Measurements from ENCODE around the gene BCCIP.

The BCCIP gene

GRCh38 chr10:125843603-125844329 is 20.4 kb downstream of the BCCIP start:
- DNase-seq (ENCODE audit: low spot score) (no peak), FAIRE-seq (no peak)

DNA sequence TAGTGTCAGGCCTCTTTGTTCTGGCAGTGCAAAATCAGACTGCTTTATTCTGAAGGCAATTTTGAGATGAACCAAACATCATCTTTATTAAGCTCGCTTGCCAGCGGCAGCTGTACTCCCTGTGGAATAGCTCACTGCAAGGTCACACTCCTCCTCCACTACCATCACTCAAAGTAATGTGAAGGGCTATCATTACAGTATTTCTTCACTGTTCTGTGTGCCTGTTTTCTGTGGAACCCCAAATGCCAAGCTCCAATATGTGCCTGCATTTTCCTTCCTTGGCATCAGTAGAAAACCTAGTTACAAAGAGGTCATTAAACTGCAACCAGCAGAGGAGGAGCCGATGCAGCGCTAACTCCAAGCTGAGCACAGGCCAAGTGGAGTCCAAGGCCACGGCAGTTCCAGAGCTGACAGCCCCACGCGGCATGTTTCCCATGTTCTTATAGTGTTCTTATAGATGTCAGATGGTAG is 21.4 kb downstream of the BCCIP start:
- FAIRE-seq = no peak

GRCh38 chr10:125845617-125846016 is 22.3 kb downstream of the BCCIP start:
- FAIRE-seq (no peak), DNase-seq (ENCODE audit: low spot score) (no peak)

More for the DNA sequence above, 21.4 kb downstream of the BCCIP start:
- DNase-seq (ENCODE audit: low spot score) = no peak

DNA sequence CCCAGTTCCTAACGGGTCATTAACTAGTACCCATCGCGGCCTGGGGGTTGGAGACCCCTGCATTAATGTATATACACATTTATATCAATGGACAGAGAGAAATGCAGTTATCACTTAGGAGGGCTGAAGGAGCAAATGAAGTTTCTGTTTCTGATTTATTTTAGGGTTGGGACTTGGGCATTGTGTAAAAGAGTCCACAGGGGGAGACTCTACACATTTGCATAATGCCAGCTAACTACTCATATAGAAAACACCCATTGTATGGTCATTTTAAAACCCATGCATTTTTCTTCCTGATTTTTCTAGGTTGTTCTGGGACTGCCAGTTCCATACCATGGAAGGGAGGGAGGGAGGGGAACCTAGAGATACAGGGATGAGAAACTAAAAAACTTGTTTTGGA is 23.5 kb downstream of the BCCIP start:
- no peak for FAIRE-seq
- no peak for DNase-seq (ENCODE audit: low spot score)

DNA sequence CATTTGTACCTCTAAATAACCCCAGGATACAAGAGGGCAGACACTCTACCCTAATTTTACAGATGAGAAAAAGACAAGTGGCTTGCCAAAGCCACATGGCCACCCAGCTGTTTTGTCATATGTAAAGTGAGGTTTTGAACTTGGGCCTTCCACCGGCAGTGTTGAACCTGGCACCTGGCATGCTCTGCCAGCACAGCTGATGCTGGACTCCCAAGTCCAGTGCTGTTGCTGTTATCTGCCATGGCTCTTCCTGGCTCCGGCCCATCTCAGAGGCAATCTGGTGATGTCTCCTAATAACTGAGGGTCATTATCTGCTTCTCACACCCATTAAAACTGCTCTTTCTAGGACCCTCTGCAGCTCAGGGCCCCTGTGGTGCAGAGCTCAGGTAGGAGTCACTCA is 25.0 kb downstream of the BCCIP start:
- no peak for DNase-seq (ENCODE audit: low spot score)
- FAIRE-seq = no peak

- DNase-seq (ENCODE audit: low spot score) (no peak), FAIRE-seq (no peak)
These were observed 25.5 kb downstream of the BCCIP start for GRCh38 chr10:125848857-125849256.

- FAIRE-seq (no peak), DNase-seq (ENCODE audit: low spot score) (no peak)
These were observed 26.1 kb downstream of the BCCIP start for GRCh38 chr10:125849448-125849847.

GRCh38 chr10:125850766-125851731 is 27.7 kb downstream of the BCCIP start:
- DNase-seq (ENCODE audit: low spot score) (no peak), FAIRE-seq (no peak)

- FAIRE-seq = no peak
- DNase-seq (ENCODE audit: low spot score) = no peak
These were observed 29.1 kb downstream of the BCCIP start for GRCh38 chr10:125852487-125852886.

DNA sequence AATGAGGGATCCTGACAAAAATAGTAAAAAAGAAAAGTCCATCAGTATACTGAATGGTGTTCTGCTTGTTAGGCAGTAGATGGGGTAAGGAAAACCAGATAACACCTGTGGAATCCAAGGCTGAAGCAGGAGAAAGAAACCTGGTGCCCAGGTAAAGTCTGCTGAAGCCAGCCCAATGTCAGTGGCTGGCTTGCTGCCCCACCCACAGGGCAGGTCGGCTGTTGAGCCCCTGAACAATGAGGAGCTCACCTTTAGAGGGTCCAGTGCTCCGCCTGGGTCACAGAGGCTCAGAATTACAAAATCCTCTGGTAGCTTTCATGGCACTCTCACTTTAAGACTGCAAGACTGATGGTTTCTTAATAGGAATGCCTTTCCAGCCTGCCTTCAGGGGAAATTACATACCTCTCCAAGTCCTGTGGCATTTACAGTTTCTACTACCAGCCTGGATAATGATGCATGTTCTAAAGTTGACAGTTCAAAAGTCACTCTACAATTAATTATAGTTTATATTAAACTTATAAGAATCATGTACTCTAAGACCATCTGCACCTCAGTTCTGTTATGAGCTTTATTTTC is 33.9 kb downstream of the BCCIP start:
- FAIRE-seq (no peak), DNase-seq (ENCODE audit: low spot score) (no peak)

DNA sequence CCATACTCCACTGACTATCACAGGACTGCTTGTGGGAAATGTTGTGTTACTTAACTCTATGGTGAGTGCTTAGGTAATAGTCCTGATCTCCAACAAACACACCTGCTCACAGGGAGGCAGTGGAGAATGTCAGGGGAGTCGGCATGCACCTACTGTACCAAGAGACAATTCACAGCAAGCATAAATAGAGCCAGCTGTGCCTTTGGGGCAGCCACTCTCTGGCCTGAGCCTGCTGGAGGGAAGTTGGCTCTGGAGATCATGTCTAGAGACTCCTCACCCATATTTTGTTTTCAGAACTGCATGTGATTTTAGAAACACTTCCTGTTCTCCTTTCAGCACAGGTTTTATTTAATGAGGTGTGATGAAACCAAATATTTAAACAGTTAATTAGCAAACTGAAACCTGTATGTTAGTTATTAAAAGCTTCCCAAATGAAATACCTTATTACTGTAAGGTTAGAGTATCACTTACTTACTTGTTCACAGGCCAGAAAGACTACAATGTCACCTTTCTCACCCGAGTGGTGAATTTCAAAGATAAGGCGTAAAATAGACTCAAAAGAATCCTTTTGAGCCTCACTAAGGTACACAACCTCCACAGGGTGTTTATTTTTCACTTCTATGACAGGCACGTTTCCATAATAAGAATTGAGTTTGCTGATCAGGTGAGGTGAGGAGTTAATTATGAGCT is 35.9 kb downstream of the BCCIP start:
- FAIRE-seq = no peak
- DNase-seq (ENCODE audit: low spot score) = no peak

DNA sequence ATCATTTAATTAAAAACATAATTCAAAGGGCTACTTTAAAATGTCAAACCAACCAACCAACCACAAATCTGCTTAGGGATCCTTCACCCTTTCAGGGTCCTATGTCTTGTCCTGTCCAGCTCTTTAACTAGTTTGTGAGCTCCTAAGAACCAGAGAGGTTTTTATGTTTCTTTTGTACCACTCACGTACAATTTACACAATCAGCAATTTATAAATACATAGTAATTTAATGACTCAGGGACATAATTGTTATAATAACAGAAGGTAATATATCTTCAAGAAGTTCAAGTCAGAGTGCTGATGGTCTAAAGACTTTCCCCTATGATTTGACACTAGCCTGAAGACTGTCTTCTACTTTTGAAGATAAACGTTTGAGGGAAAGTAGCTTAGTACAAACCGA is 41.8 kb downstream of the BCCIP start:
- FAIRE-seq (no peak), DNase-seq (ENCODE audit: low spot score) (no peak)

- FAIRE-seq (no peak), DNase-seq (ENCODE audit: low spot score) (no peak)
These were observed 43.2 kb downstream of the BCCIP start for GRCh38 chr10:125866421-125867029.

DNA sequence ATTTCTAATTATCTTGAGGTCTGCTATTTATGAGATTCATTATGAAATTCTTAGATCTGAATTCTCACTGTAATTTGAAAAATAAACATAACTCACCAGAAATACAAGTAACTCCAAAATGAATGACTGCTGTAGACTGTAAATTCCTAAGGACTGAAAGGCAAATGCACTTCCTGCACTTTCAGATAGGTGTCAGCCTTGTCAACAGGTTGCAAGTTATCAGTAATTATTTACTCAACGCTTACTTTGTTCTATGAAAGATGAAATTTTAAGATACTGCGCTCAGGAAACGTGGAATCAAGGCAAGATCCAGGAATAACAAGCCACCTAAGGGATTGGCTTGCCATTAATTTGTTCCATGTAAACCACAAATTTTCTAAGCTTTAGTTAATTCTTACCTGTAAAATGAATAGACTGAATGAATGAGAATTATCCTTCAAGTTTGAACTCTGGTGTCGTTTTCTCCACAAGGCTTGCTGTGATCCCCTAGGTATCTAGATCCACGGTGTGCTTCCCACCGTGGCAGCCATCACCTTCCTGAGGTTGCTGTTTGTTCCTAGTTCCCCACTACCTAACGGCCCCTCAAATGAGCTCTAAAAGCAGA is 45.1 kb downstream of the BCCIP start:
- peak; percentile 83 for FAIRE-seq
- peak; percentile 50 for DNase-seq (ENCODE audit: low spot score)

DNA sequence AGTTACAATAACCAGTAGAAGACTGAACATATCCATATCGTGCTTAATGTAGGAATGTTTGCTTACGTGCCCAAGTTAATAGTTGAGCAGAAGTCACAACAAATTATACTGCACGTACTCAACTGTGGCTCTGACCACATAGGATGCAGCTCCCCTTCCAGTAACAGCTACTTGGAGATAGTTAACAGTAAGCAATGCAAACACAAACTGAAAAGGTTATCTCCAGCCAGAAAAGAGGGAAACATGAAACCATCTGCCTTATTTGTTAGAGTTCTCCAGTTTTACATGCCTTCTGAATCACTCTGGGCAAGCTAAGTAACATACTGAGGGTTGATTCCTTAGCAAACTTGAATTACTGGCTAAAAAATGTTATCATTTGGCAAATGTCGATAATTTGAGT is 48.0 kb downstream of the BCCIP start:
- FAIRE-seq (no peak), DNase-seq (ENCODE audit: low spot score) (no peak)

GRCh38 chr10:125878957-125879835 is 55.9 kb downstream of the BCCIP start:
- peak; percentile 96 for FAIRE-seq
- DNase-seq (ENCODE audit: low spot score) = peak; percentile 84

GRCh38 chr10:125880719-125881118 is 57.4 kb downstream of the BCCIP start:
- FAIRE-seq (no peak), DNase-seq (ENCODE audit: low spot score) (no peak)

DNA sequence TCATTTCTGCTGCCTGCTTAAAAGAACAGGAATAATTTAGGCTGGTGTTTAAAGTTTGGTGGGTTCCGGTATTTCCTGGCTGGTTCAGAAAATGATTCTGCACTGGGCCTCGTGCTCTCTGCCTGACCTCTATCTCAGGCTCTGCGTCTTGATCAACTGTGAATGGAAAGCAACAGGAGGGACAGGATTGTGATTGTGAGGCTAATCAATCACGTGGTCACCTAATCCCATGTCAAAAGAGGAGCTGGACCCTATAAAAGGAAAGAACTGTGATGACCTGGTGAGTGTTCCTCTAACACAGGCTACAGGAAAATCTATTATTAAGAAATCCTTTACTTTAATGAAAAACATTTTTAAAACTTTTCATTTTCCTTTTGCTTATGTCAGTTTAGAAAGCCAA is 57.8 kb downstream of the BCCIP start, which contains the start of gene DHX32:
Gene DHX32 (minus strand): TSS at position 101 of the 400 bp plus-strand sequence. CDS start 468 bp downstream, outside the sequence.
- no peak for FAIRE-seq
- DNase-seq (ENCODE audit: low spot score) = no peak

DNA sequence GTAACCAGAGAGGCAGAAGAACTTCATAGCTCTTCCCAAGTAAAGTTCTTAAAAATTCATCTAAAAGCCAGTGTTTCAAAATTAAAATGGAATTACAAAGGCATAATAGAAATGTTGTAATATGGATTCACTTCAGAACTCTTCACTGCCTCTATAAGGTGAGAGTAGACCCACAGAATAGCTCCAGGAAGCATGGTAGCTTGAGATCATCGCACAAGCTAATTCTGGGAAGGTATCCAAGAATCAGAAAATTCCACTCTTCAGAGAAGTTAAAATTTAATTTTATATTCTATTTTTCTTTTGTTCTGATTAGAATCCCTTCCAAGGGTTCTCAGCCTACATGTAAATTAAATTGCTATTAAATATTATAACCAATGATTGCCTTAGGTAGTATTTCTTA is 59.2 kb downstream of the BCCIP start:
- no peak for DNase-seq (ENCODE audit: low spot score)
- FAIRE-seq = peak; percentile 71
